HepG2 (cell line): ENCODE data around the gene TSSK3. TPM values are rescaled to one million over a fixed set of nuclear protein-coding genes. Genes with fewer than 3 reads are reported as not detected.
A peak's percentile ranks its signal among the peaks of the same experiment; 100 is the strongest.

Source experiments
- CCDC6 ChIP-seq: sonication (generic); formaldehyde crosslinking; IDR thresholded peaks from 2 replicates; pipeline ENCODE4 v1.8.1; 2022; ENCODE audit warnings: mild to moderate bottlenecking, missing genetic modification reagents, moderate library complexity
- DNMT1 ChIP-seq: sonication (generic); formaldehyde crosslinking; IDR thresholded peaks from 2 replicates; pipeline ENCODE4 v1.5.1; 2020; ENCODE audit warnings: mild to moderate bottlenecking, missing genetic modification reagents
- ELF3 ChIP-seq: IDR thresholded peaks from 2 replicates; pipeline ENCODE4 v1.6.1; 2016; ENCODE audit warnings: missing genetic modification reagents, missing compliant biosample characterization
- IRF2 ChIP-seq: IDR thresholded peaks from 2 replicates; pipeline ENCODE4 v1.6.1; 2018; ENCODE audit warnings: missing genetic modification reagents, missing compliant biosample characterization
- KAT8 ChIP-seq: IDR thresholded peaks from 2 replicates; pipeline ENCODE4 v1.6.1; 2016; ENCODE audit warnings: missing genetic modification reagents, missing compliant biosample characterization
- PATZ1 ChIP-seq: sonication (generic); formaldehyde crosslinking; IDR thresholded peaks from 2 replicates; pipeline ENCODE4 v1.4.0; 2020; ENCODE audit warnings: missing genetic modification reagents
- RFXANK ChIP-seq: IDR thresholded peaks from 2 replicates; pipeline ENCODE4 v1.6.1; 2016
- RXRB ChIP-seq: IDR thresholded peaks from 2 replicates; pipeline ENCODE4 v1.6.1; 2016; ENCODE audit warnings: borderline replicate concordance, missing genetic modification reagents, missing compliant biosample characterization
- SMAD9 ChIP-seq: sonication (generic); formaldehyde crosslinking; IDR thresholded peaks from 2 replicates; pipeline ENCODE4 v1.5.1; 2020; ENCODE audit warnings: mild to moderate bottlenecking, missing genetic modification reagents
- SMARCE1 ChIP-seq: fragments of 450-650 bp; IDR thresholded peaks from 2 replicates; pipeline ENCODE4 v1.6.1; 2017; ENCODE audit warnings: borderline replicate concordance
- THAP11 ChIP-seq: IDR thresholded peaks from 2 replicates; pipeline ENCODE4 v1.6.1; 2016; ENCODE audit warnings: missing biosample characterization, missing genetic modification reagents
- TOPORS ChIP-seq: sonication (generic); formaldehyde crosslinking; IDR thresholded peaks from 2 replicates; pipeline ENCODE4 v1.8.0; 2023; ENCODE audit warnings: mild to moderate bottlenecking, missing genetic modification reagents
- ZFYVE20 ChIP-seq: sonication (generic); formaldehyde crosslinking; IDR thresholded peaks from 2 replicates; pipeline ENCODE4 v1.8.0; 2023; ENCODE audit warnings: low read depth, mild to moderate bottlenecking, moderate library complexity, missing genetic modification reagents, borderline replicate concordance
- ZNF17 ChIP-seq: sonication (generic); formaldehyde crosslinking; IDR thresholded peaks from 2 replicates; pipeline ENCODE4 v1.5.0; 2020; ENCODE audit warnings: mild to moderate bottlenecking, missing genetic modification reagents
- ZNF205 ChIP-seq: IDR thresholded peaks from 2 replicates; pipeline ENCODE4 v1.6.1; 2018; ENCODE audit warnings: missing biosample characterization, missing genetic modification reagents
- ZNF230 ChIP-seq: sonication (generic); formaldehyde crosslinking; IDR thresholded peaks from 2 replicates; pipeline ENCODE4 v1.4.0; 2020; ENCODE audit warnings: mild to moderate bottlenecking, missing genetic modification reagents
- ZNF256 ChIP-seq: sonication (generic); formaldehyde crosslinking; conservative IDR thresholded peaks from 2 replicates; pipeline ENCODE4 v1.4.0; 2020; ENCODE audit warnings: missing genetic modification reagents
- ZNF33A ChIP-seq: sonication (generic); formaldehyde crosslinking; IDR thresholded peaks from 2 replicates; pipeline ENCODE4 v1.5.1; 2020; ENCODE audit warnings: missing genetic modification reagents, mild to moderate bottlenecking, moderate library complexity, borderline replicate concordance
- ZNF362 ChIP-seq: sonication (generic); formaldehyde crosslinking; IDR thresholded peaks from 2 replicates; pipeline ENCODE4 v1.4.0; 2020; ENCODE audit warnings: missing genetic modification reagents, mild to moderate bottlenecking, borderline replicate concordance
- ZNF678 ChIP-seq: sonication (generic); formaldehyde crosslinking; IDR thresholded peaks from 2 replicates; pipeline ENCODE4 v1.4.0; 2020; ENCODE audit warnings: mild to moderate bottlenecking, missing genetic modification reagents
- ZNF891 ChIP-seq: sonication (generic); formaldehyde crosslinking; IDR thresholded peaks from 2 replicates; pipeline ENCODE4 v1.5.0; 2020; ENCODE audit warnings: mild to moderate bottlenecking, missing genetic modification reagents
- polyA plus RNA-seq, 8 experiments: library from polyadenylated mRNA; depleted of rRNA in 3 of 8; stranded (reverse) in 7 of 8; unstranded in 1 of 8; fragments of >200 nt; fragmentation: Illumina TruSeq in 4 of 8; extraction: Trizol in 4 of 8; gene quantifications; 2 replicates each; pipeline versions ENCODE4 v1.2.1 to v1.2.3, GENCODE V29; 2011 to 2016; ENCODE audit warnings: low read depth in 4 of 8, missing spikeins in 1 of 8, mixed read lengths in 1 of 8; ENCODE audit not compliant: insufficient read depth in 1 of 8
- total RNA-seq, 5 experiments: library from RNA; depleted of rRNA; stranded (reverse); fragments of >200 nt; fragmentation: Illumina TruSeq; extraction: Trizol; gene quantifications; 2 replicates each; pipeline ENCODE4 v1.2.3, GENCODE V29; 2016; ENCODE audit warnings: low read depth in 1 of 5
- TF ChIP-seq, protein P1 (sequence below): sonication (generic); formaldehyde crosslinking; IDR thresholded peaks from 2 replicates; pipeline ENCODE4 v1.4.0; 2020; ENCODE audit warnings: missing genetic modification reagents, low read depth, mild to moderate bottlenecking, borderline replicate concordance
- TF ChIP-seq, protein P2 (sequence below): sonication (generic); formaldehyde crosslinking; IDR thresholded peaks from 2 replicates; pipeline ENCODE4 v1.4.0; 2020; ENCODE audit warnings: missing genetic modification reagents

The TSSK3 gene
- total and polyA plus RNA-seq, 2 of the 13 experiments (the other 11 are each of a cell fraction or from before 2014, with no cell fraction given) = 1.0 to 1.1 TPM

DNA sequence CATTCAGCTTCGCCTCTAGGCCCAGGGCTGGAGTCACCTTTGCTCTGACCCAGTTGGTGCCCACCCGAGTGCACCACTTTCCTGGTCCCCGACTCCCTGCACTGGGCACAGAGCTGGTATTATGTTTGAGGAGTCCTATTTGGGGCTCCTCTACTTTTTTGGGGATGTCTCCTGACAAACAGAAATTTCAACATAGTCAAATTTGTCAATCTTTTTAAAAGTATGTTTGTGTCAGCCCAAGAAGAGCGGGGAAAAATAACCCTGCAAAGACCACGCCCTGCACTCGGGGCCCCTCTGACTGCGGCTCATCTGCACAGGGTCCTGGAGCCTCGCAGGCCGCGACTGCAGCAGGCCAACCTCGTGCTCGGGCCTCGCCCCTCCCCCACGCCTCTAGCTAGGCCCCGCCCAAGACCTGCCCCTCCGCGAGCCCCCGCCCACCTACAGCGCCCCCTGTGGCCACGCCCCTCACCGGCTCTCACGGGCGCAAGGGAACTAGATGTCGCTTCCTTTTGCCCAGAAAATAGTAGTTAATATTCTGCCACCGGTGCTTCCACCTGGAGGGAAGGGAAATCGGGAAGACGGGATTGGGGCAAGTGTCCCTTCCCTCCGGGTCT lies 11.4 kb upstream of the TSSK3 start (continued):
- TF ChIP-seq ZFYVE20 (CRISPR knock-in tag) (no peak), ZNF33A (no peak; the same call in 1 of the 2 replicates), ZNF205 (CRISPR knock-in tag) (0 out of 2 replicates have a peak, but pooled peaks have one; percentile 38), TOPORS (CRISPR knock-in tag) (peak; percentile 25; the same call in 1 of the 2 replicates), THAP11 (CRISPR knock-in tag) (no peak; the same call in 1 of the 2 replicates), DNMT1 (CRISPR knock-in tag) (no peak), IRF2 (peak; percentile 50; the same call in 1 of the 2 replicates), ZNF256 (CRISPR knock-in tag) (peak; percentile 78; the same call in 1 of the 2 replicates), ZNF678 (CRISPR knock-in tag) (peak; percentile 61; the same call in 1 of the 2 replicates), RXRB (CRISPR knock-in tag) (peak; percentile 29; the same call in 1 of the 2 replicates), RFXANK (CRISPR knock-in tag) (0 out of 2 replicates have a peak, but pooled peaks have one; percentile 18), CCDC6 (peak; percentile 77; the same call in 1 of the 2 replicates), SMARCE1 (no peak), PATZ1 (CRISPR knock-in tag) (peak; percentile 41; the same call in 1 of the 2 replicates), ZNF17 (CRISPR knock-in tag) (no peak), ZNF230 (CRISPR knock-in tag) (0 out of 2 replicates have a peak, but pooled peaks have one; percentile 71), SMAD9 (no peak), ELF3 (CRISPR knock-in tag) (peak; percentile 58; the same call in 1 of the 2 replicates), KAT8 (CRISPR knock-in tag) (peak; percentile 60; the same call in 1 of the 2 replicates), ZNF891 (no peak; the same call in 1 of the 2 replicates), ZNF362 (CRISPR knock-in tag) (no peak)
- TF ChIP-seq, protein P1, sequence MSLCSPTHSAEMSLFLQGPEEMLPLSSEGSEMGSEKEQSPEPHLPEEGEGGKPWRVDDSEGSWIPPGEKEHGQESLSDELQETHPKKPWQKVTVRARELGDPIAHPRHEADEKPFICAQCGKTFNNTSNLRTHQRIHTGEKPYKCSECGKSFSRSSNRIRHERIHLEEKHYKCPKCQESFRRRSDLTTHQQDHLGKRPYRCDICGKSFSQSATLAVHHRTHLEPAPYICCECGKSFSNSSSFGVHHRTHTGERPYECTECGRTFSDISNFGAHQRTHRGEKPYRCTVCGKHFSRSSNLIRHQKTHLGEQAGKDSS (CRISPR knock-in tag) = no peak
- TF ChIP-seq, protein P2, sequence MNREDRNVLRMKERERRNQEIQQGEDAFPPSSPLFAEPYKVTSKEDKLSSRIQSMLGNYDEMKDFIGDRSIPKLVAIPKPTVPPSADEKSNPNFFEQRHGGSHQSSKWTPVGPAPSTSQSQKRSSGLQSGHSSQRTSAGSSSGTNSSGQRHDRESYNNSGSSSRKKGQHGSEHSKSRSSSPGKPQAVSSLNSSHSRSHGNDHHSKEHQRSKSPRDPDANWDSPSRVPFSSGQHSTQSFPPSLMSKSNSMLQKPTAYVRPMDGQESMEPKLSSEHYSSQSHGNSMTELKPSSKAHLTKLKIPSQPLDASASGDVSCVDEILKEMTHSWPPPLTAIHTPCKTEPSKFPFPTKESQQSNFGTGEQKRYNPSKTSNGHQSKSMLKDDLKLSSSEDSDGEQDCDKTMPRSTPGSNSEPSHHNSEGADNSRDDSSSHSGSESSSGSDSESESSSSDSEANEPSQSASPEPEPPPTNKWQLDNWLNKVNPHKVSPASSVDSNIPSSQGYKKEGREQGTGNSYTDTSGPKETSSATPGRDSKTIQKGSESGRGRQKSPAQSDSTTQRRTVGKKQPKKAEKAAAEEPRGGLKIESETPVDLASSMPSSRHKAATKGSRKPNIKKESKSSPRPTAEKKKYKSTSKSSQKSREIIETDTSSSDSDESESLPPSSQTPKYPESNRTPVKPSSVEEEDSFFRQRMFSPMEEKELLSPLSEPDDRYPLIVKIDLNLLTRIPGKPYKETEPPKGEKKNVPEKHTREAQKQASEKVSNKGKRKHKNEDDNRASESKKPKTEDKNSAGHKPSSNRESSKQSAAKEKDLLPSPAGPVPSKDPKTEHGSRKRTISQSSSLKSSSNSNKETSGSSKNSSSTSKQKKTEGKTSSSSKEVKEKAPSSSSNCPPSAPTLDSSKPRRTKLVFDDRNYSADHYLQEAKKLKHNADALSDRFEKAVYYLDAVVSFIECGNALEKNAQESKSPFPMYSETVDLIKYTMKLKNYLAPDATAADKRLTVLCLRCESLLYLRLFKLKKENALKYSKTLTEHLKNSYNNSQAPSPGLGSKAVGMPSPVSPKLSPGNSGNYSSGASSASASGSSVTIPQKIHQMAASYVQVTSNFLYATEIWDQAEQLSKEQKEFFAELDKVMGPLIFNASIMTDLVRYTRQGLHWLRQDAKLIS (CRISPR knock-in tag) = no peak
